NCI-H774 (cell line): Measurements from ENCODE around the gene PKD2.
"Not testable (repeated sequence)": the region's sequence is repeated elsewhere in the genome, so short reads cannot be mapped to it uniquely, and the experiment has no call there.

Experiments
- DNase-seq: peaks from one replicate; lab custom pipeline; 2025; lab: John Stamatoyannopoulos, UW

PKD2 gene

DNA sequence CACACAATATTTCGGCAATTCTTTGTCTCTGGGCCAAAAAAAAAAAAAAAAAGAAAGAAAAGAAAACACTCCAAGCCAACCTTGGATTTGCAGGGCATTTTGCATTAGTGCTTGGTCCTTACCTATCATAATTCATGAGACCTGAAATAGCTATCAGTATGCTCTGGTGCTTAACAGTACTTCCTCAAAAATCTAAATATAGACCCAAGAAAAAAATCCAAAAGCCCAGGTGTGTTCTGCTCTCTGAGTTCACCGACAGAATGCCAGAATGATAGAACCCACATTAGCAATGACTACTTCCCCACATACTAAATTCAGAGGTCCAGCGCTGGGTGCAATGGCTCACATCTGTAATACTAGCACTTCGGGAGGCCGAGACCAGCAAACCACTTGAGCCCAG is 108.2 kb downstream of the PKD2 start:
- DNase-seq = no peak

- no peak for DNase-seq
These were observed 112.5 kb downstream of the PKD2 start for GRCh38 chr4:88119943-88120342.

GRCh38 chr4:88122260-88122659 is 114.8 kb downstream of the PKD2 start:
- DNase-seq = not testable (repeated sequence)
